Activated naive CD4-positive, alpha-beta T cell treated with Interleukin-2 at 50 U/mL for 16 hours (primary cell): ENCODE results near the gene DEPDC1B.
"Not testable (repeated sequence)": the region's sequence is repeated elsewhere in the genome, so short reads cannot be mapped to it uniquely, and the experiment has no call there.

Source experiments
- DNase-seq: peaks from one replicate; pipeline ENCODE4 v3.0.0-alpha.2; 2020

The DEPDC1B gene

GRCh38 chr5:60578315-60578714 lies 121.7 kb downstream of the DEPDC1B start:
- DNase-seq = no peak

DNA sequence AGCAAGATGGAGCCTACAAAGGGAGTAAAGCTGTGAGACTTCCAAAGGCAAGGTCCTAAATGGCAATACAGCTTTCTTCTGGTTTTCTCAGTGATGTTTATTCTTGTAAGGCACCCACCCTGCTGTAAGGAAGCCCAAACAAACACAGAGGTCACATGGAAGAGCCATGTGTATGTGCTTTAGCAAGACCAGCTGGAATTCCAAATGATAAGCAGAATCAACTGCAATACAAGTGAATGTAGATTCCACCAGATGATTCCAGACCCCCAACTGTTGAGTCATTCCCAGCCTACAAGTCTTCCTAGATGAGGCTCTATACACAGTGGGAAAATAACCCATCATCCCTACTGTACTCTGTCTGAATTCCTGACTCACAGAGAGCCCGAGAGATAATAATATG lies 122.8 kb downstream of the DEPDC1B start:
- no peak for DNase-seq

DNA sequence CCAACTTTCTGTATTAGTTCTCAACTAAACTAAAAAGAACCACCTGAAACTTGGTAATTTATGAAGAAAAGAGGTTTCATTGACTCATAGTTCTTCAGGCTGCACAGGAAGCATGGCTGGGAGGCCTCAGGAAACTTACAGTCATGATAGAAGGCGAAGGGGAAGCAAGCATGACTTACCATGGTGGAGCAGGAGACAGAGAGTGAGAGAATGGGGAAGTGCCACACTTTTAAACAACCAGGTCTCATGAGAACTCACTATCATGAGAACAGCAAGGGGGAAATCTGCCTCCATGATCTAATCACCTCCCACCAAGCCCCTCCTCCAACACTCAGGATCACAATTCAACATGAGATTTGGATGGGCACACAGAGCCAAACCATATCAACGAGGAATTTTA lies 123.5 kb downstream of the DEPDC1B start:
- DNase-seq = no peak

- DNase-seq = no peak
Observed at GRCh38 chr5:60568646-60569045, 131.3 kb downstream of the DEPDC1B start.

DNA sequence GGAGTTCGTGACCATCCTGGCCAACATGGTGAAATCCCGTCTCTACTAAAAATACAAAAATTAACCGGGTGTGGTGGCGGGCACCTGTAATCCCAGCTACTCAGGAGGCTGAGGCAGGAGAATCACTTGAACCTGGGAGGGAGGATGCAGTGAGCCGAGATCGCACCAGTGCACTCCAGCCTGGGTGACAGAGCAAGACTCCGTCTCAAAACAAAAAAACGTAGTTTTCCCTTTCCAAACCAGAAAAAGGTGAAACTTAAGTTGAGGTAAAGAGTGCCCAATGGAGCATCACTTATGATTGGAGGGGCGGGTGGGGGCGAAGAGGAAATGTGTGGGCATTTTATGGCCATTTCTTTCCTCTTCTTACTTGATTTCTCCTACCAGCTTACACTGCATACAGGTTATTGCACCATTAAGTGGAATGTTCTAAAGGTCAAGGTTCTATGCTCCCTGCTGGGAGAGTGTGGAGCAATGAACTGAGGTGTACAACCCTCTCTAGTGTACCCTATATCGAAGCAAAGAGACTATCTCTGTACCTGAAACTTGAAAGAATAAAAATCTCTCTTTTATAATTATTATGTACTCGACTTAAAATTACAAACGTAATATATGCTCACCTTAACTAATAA lies 136.2 kb downstream of the DEPDC1B start:
- DNase-seq = no peak

DNA sequence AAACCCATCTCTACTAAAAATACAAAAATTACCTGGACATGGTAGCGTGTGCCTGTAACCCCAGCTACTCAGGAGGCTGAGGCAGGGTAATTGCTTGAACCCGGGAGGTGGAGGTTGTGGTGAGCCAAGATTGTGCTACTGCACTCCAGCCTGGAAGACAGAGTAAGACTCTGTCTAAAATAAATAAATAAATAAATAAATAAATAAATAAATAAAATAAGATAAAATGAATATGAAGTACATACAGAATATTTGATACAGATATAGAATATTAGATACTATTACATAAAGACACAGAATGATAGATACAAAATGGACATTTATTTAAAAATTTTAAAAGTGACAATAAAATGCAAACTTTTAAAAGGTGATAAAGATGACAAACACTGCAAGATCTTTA lies 146.7 kb downstream of the DEPDC1B start:
- not testable (repeated sequence) for DNase-seq

DNA sequence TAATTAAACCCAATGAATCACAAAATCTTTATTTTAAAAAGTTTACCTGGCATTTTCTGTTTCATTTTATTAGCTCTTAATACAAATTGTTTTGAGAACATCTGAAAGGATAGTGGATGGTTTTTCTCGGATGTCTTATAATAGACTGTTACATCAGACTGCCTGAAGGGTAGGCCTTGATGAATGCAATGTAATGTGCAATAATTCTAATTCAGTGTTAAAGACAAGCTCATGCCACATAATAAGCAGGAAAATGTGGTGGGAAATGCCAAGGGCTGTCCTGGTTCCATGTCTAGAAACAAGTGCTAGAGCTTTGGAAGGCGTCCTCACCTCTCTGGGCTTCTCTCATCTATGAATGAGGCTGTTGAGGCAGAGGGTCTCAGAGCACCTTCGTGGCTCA lies 148.1 kb downstream of the DEPDC1B start:
- DNase-seq = no peak

GRCh38 chr5:60551250-60551649 lies 148.7 kb downstream of the DEPDC1B start:
- DNase-seq = no peak

- no peak for DNase-seq
Observed at GRCh38 chr5:60550311-60550710, 149.7 kb downstream of the DEPDC1B start.

DNA sequence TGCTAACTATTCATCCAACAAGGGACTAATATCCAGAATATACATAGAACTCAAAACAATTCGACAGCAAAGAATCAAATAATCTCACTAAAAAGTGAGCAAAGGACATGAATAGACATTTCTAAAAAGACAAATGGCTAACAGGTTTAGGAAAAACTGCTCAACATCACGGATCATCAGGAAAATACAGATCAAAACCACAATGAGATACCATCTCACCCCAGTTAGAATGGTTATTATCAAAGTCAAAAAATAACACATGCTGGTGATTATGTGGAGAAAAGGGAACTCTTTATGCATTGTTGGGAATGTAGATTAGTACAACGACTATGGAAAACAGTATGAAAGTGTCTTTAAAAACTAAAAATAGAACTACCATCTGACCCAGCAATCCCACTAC lies 150.1 kb downstream of the DEPDC1B start:
- no peak for DNase-seq
